Liver (tissue), 9 donors: ENCODE measurements around the gene OPN5. TPM values are rescaled to one million over a fixed set of nuclear protein-coding genes. Genes with fewer than 3 reads are reported as not detected.

ENCODE experiments used
- DNase-seq: peaks from one replicate; pipeline ENCODE4 v3.0.0-alpha.2; 2017; ENCODE audit warnings: low spot score
- H3K27ac ChIP-seq, 2 donors: one replicate each; pipeline ENCODE4 v1.7.0; 2013; ENCODE audit warnings: inconsistent platforms in 2 of 2, low read length in 2 of 2, control low read depth in 1 of 2, low read depth in 1 of 2, mild to moderate bottlenecking in 1 of 2
- H3K27me3 ChIP-seq, 4 donors: one replicate each; pipeline versions ENCODE4 v1.6.1 to v1.7.0; 2013; ENCODE audit warnings: low read length in 3 of 4, inconsistent platforms in 1 of 4, mild to moderate bottlenecking in 1 of 4, moderate library complexity in 1 of 4; ENCODE audit not compliant: control insufficient read depth in 4 of 4, insufficient read depth in 4 of 4
- H3K36me3 ChIP-seq, 4 donors: one replicate each; pipeline versions ENCODE4 v1.6.1 to v1.7.0; 2013; ENCODE audit warnings: low read length in 3 of 4, mild to moderate bottlenecking in 3 of 4, low read depth in 1 of 4, moderate library complexity in 1 of 4; ENCODE audit not compliant: control insufficient read depth in 4 of 4, insufficient read depth in 3 of 4
- H3K4me1 ChIP-seq, 4 donors: one replicate each; pipeline versions ENCODE4 v1.6.1 to v1.7.0; 2013; ENCODE audit warnings: low read length in 3 of 4, mild to moderate bottlenecking in 3 of 4, moderate library complexity in 1 of 4; ENCODE audit not compliant: control insufficient read depth in 4 of 4, insufficient read depth in 4 of 4
- H3K4me3 ChIP-seq, 3 donors: one replicate each; pipeline versions ENCODE4 v1.6.1 to v1.7.0; 2013; ENCODE audit warnings: low read length in 3 of 3, control low read depth in 1 of 3, low read depth in 1 of 3, mild to moderate bottlenecking in 1 of 3
- H3K9ac ChIP-seq, 2 donors: one replicate each; pipeline ENCODE4 v1.7.0; 2013; ENCODE audit warnings: low read length in 2 of 2, mild to moderate bottlenecking in 2 of 2, moderate library complexity in 2 of 2, control low read depth in 1 of 2, low read depth in 1 of 2
- H3K9me3 ChIP-seq, 4 donors: one replicate each; pipeline versions ENCODE4 v1.6.1 to v1.7.0; 2013; ENCODE audit warnings: low read length in 3 of 4; ENCODE audit not compliant: control insufficient read depth in 4 of 4
- EGR1 ChIP-seq, 2 donors: IDR thresholded peaks; 2 replicates each; pipeline ENCODE4 v1.6.1; 2016 to 2018; ENCODE audit warnings: antibody characterized with exemption in 2 of 2, low read depth in 2 of 2
- FOXA2 ChIP-seq: IDR thresholded peaks from 2 replicates; pipeline ENCODE4 v1.6.1; 2016; ENCODE audit warnings: antibody characterized with exemption
- HNF4A ChIP-seq, 2 donors: conservative IDR thresholded peaks; 2 replicates each; pipeline ENCODE4 v1.6.1; 2016; ENCODE audit warnings: antibody characterized with exemption in 2 of 2, mild to moderate bottlenecking in 2 of 2
- HNF4G ChIP-seq: IDR thresholded peaks from 2 replicates; pipeline ENCODE4 v1.6.1; 2016; ENCODE audit warnings: antibody characterized with exemption
- JUND ChIP-seq, 2 donors: IDR thresholded peaks; 2 replicates each; pipeline ENCODE4 v1.6.1; 2016; ENCODE audit warnings: antibody characterized with exemption in 2 of 2
- MAX ChIP-seq: IDR thresholded peaks from 2 replicates; pipeline ENCODE4 v1.6.1; 2016; ENCODE audit warnings: antibody characterized with exemption
- NR2F2 ChIP-seq: IDR thresholded peaks from 2 replicates; pipeline ENCODE4 v1.6.1; 2016; ENCODE audit warnings: antibody characterized with exemption
- RAD21 ChIP-seq, 2 donors: IDR thresholded peaks; 2 replicates each; pipeline ENCODE4 v1.6.1; 2016; ENCODE audit warnings: antibody characterized with exemption in 2 of 2, mild to moderate bottlenecking in 2 of 2
- RXRA ChIP-seq, 2 donors: IDR thresholded peaks; 2 replicates each; pipeline ENCODE4 v1.6.1; 2017 to 2018; ENCODE audit warnings: antibody characterized with exemption in 2 of 2, mild to moderate bottlenecking in 1 of 2
- SP1 ChIP-seq: IDR thresholded peaks from 2 replicates; pipeline ENCODE4 v1.6.1; 2018; ENCODE audit warnings: antibody characterized with exemption, mild to moderate bottlenecking
- TAF1 ChIP-seq: conservative IDR thresholded peaks from 2 replicates; pipeline ENCODE4 v1.6.1; 2016; ENCODE audit warnings: antibody characterized with exemption, mild to moderate bottlenecking
- YY1 ChIP-seq: IDR thresholded peaks from 2 replicates; pipeline ENCODE4 v1.6.1; 2016; ENCODE audit warnings: antibody characterized with exemption, mild to moderate bottlenecking
- WGBS: extraction: QIAGEN DNeasy Blood & Tissue Kit; methylation state at CpG from one replicate; pipeline ENCODE4 v1.1.7; 2013; 5-methylcytosine and 5-hydroxymethylcytosine counted together
- polyA plus RNA-seq, 2 donors: library from polyadenylated mRNA; stranded (reverse) in 1 of 2; unstranded in 1 of 2; fragments of 200-250 nt in 1 of 2; fragments of >200 nt in 1 of 2; fragmentation: Nextera tagmentation in 1 of 2; extraction: Ambion mirVana in 1 of 2; gene quantifications; one replicate each; pipeline versions ENCODE4 v1.2.1 to v1.2.3, GENCODE V29; 2013 to 2015
- total RNA-seq, 2 donors: library from RNA; depleted of rRNA; stranded (reverse); fragments of >200 nt; gene quantifications; one replicate each; pipeline ENCODE4 v1.2.3, GENCODE V29; 2014
- TF ChIP-seq, protein P1 (sequence below): IDR thresholded peaks from 2 replicates; pipeline ENCODE4 v1.6.1; 2016; ENCODE audit warnings: antibody characterized with exemption
- donor health status: healthy.
- donor health status: healthy.
- donor health status: healthy.
- donor health status: healthy.
- donor health status: healthy.

OPN5 gene
- total and polyA plus RNA-seq, 4 donors, result not detected

GRCh38 chr6:47766445-47766844 is 15.4 kb upstream of the OPN5 start:
- no peak for DNase-seq
- Histone ChIP-seq H3K9ac (no peak overlapping the region), H3K36me3 (no peaks in the 10 kb centered on the region), H3K27ac (no peak overlapping the region), H3K9me3 (no peaks in the 10 kb centered on the region), H3K4me3 (no peak overlapping the region), H3K4me1 (no peaks in the 10 kb centered on the region), H3K27me3 (peaks cover 0 to 2% (median 0%) of the 10 kb centered on the region in 4 donors)
- TF ChIP-seq SP1 (no peak), FOXA2 (no peak)
- WGBS, result 91% methylated on average over 3 of the region's 3 CpGs

DNA sequence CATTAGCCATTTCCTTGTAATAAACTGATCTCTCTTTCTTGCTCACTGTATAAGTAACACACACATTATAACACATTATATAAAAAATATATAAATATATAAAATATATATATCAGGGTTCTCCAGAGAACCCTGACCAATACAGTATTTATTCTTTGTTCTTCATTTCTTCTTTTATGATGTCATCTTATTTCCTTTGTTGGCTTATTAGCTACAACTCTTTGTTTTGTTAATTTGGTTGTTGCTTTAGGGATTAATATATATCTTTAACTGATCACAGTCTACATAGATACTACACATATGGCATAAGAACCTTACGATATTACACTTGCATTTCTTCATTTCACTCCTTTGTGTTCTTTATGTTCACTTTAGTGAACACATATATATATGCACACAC is 14.7 kb upstream of the OPN5 start:
- no peak for TF ChIP-seq FOXA2
- TF ChIP-seq HNF4G, result no peak
- no peak for TF ChIP-seq NR2F2
- TF ChIP-seq RAD21 (IDR thresholded peaks at IDR 0.05), result no peak
- TF ChIP-seq JUND (IDR thresholded peaks at IDR 0.05), result no peak
- no peak for TF ChIP-seq YY1
- TF ChIP-seq, protein P1, sequence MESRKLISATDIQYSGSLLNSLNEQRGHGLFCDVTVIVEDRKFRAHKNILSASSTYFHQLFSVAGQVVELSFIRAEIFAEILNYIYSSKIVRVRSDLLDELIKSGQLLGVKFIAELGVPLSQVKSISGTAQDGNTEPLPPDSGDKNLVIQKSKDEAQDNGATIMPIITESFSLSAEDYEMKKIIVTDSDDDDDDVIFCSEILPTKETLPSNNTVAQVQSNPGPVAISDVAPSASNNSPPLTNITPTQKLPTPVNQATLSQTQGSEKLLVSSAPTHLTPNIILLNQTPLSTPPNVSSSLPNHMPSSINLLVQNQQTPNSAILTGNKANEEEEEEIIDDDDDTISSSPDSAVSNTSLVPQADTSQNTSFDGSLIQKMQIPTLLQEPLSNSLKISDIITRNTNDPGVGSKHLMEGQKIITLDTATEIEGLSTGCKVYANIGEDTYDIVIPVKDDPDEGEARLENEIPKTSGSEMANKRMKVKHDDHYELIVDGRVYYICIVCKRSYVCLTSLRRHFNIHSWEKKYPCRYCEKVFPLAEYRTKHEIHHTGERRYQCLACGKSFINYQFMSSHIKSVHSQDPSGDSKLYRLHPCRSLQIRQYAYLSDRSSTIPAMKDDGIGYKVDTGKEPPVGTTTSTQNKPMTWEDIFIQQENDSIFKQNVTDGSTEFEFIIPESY, result no peak
- no peak for TF ChIP-seq HNF4A (conservative IDR thresholded peaks at IDR 0.05)
- TF ChIP-seq MAX, result no peak
- no peak for TF ChIP-seq RXRA (IDR thresholded peaks at IDR 0.05)
- Histone ChIP-seq H3K27me3 (no peaks in the 10 kb centered on the region), H3K9me3 (no peaks in the 10 kb centered on the region)

DNA sequence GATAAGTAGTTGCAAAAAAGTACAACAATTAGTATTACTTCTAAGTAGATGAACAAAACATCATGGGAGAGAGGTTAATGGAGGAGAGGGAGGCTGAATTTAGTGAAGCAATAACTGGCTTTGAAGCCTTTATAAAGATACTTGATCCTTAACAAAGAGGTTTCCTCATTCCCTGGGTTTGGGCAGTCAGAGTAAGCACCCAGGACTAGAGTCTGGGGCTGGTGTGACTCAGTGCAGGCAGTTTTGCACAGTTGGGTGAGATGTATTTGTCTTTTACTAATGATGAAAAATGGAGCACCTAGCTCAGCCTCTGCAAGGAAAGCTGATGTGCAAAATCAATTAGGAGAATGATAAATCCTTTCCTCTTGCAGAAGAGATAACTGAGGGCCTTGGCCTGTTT is 11.8 kb upstream of the OPN5 start:
- Histone ChIP-seq H3K9me3 (no peaks in the 10 kb centered on the region), H3K4me1 (no peaks in the 10 kb centered on the region), H3K4me3 (no peak overlapping the region), H3K27me3 (no peaks in the 10 kb centered on the region), H3K36me3 (no peaks in the 10 kb centered on the region), H3K9ac (no peak overlapping the region), H3K27ac (no peak overlapping the region)
- TF ChIP-seq, protein P1, result no peak
- TF ChIP-seq HNF4G, result no peak
- TF ChIP-seq NR2F2, result no peak
- no peak for TF ChIP-seq EGR1 (IDR thresholded peaks at IDR 0.05; ENCODE audit: low read depth in 2 of 2)
- TF ChIP-seq MAX, result no peak
- TF ChIP-seq TAF1, result no peak
- no peak for TF ChIP-seq YY1
- TF ChIP-seq FOXA2, result no peak
- no peak for DNase-seq

More for the DNA sequence above, 14.7 kb upstream of the OPN5 start:
- Histone ChIP-seq H3K4me3 (no peak overlapping the region), H3K36me3 (no peaks in the 10 kb centered on the region), H3K9ac (no peak overlapping the region), H3K27ac (no peak overlapping the region), H3K4me1 (no peaks in the 10 kb centered on the region)
- WGBS, result 84% methylated on average over 1 of the region's 1 CpG
- DNase-seq, result no peak
